ENCODE measurements around the gene PLPP3.

DNA sequence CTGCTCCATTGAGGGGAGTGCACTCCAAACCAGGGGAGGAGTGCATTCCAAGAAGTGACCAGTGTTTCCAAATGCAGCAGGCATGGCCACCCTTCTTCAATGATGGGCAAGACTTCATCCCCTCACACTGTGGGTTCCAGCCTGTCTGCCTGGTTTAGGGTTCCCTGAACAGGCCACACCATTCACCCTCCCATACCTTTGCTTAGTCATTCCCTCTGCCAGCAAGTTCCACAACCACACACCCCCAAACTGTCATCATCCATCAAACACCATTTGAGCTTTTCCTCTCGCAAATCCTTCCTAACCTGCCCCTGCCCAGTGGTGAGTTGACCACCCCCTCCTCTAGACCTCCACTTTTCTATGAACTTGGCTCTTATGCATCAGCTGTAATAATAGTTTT lies 116.0 kb downstream of the PLPP3 start:
- TF ChIP-seq GATA2 (IDR thresholded peaks at IDR 0.05; ENCODE audit: low read depth, low read length): no peak
- no peak for TF ChIP-seq GATA3 (IDR thresholded peaks at IDR 0.05; ENCODE audit: low read depth, low read length)
